HG02678 (cell line): ENCODE data around the gene EYA2.

Source experiments
- ATAC-seq: cut with Tn5 transposase; IDR thresholded peaks from one replicate; pipeline ENCODE4 v1.9.1; 2021; ENCODE audit warnings: mild to moderate bottlenecking, moderate library complexity; ENCODE audit not compliant: unreplicated experiment

EYA2 gene

GRCh38 chr20:47127546-47127945 is 232.9 kb downstream of the EYA2 start:
- no peak for ATAC-seq

- no peak for ATAC-seq
Observed at GRCh38 chr20:47127999-47128398, 233.4 kb downstream of the EYA2 start.

GRCh38 chr20:47129306-47129705 is 234.7 kb downstream of the EYA2 start:
- no peak for ATAC-seq

- ATAC-seq = no peak
Observed at GRCh38 chr20:47133809-47134456, 239.3 kb downstream of the EYA2 start.

- ATAC-seq = no peak
Observed at GRCh38 chr20:47136782-47137181, 242.1 kb downstream of the EYA2 start.

- no peak for ATAC-seq
Observed at GRCh38 chr20:47137231-47137870, 242.7 kb downstream of the EYA2 start.

- ATAC-seq = no peak
Observed at GRCh38 chr20:47139934-47140535, 245.4 kb downstream of the EYA2 start.

GRCh38 chr20:47141350-47141921 is 246.8 kb downstream of the EYA2 start:
- no peak for ATAC-seq

- no peak for ATAC-seq
Observed at GRCh38 chr20:47141941-47142773, 247.5 kb downstream of the EYA2 start.

GRCh38 chr20:47142774-47143170 is 248.1 kb downstream of the EYA2 start:
- no peak for ATAC-seq

GRCh38 chr20:47143657-47144056 is 249.0 kb downstream of the EYA2 start:
- no peak for ATAC-seq

- ATAC-seq = no peak
Observed at GRCh38 chr20:47144463-47144862, 249.8 kb downstream of the EYA2 start.

GRCh38 chr20:47146686-47147085 is 252.0 kb downstream of the EYA2 start:
- ATAC-seq = no peak

- ATAC-seq = no peak
Observed at GRCh38 chr20:47148059-47148458, 253.4 kb downstream of the EYA2 start.

- no peak for ATAC-seq
Observed at GRCh38 chr20:47149939-47150338, 255.3 kb downstream of the EYA2 start.

GRCh38 chr20:47150403-47151152 is 255.9 kb downstream of the EYA2 start:
- no peak for ATAC-seq

- no peak for ATAC-seq
Observed at GRCh38 chr20:47152068-47152467, 257.4 kb downstream of the EYA2 start.

GRCh38 chr20:47154089-47154488 is 259.4 kb downstream of the EYA2 start:
- ATAC-seq = no peak

GRCh38 chr20:47156301-47157137 is 261.9 kb downstream of the EYA2 start:
- ATAC-seq = no peak

- ATAC-seq = no peak
Observed at GRCh38 chr20:47159166-47159565, 264.5 kb downstream of the EYA2 start.
